ENCODE data around the gene NBEA.

GRCh38 chr13:35260316-35260715 is 318.2 kb downstream of the NBEA start:
- TF ChIP-seq CTCF (IDR thresholded peaks at IDR 0.05) = no peak
- no peak for TF ChIP-seq POLR2A (IDR thresholded peaks at IDR 0.05)
